Mucosa of descending colon (tissue), 3 donors: Measurements from ENCODE around the gene SLC44A3. TPM values are rescaled to one million over a fixed set of nuclear protein-coding genes. Genes with fewer than 3 reads are reported as not detected.
"Not testable (repeated sequence)": the region's sequence is repeated elsewhere in the genome, so short reads cannot be mapped to it uniquely, and the experiment has no call there.

Experiments used
- ATAC-seq: fragments of 200-7000 bp; cut with Tn5 transposase; one replicate; pipeline ENCODE4 v1.9.1; 2020; ENCODE audit warnings: mild to moderate bottlenecking, moderate library complexity
- DNase-seq, 3 donors: peaks; one replicate each; pipeline ENCODE4 v3.0.0-alpha.2; 2020
- H3K36me3 ChIP-seq: fragments of 200-600 bp; one replicate; pipeline ENCODE4 v1.8.0; 2021; ENCODE audit warnings: low read depth, mild to moderate bottlenecking
- H3K4me1 ChIP-seq: fragments of 200-600 bp; one replicate; pipeline ENCODE4 v1.8.0; 2021; ENCODE audit warnings: low read depth, mild to moderate bottlenecking
- H3K4me3 ChIP-seq: fragments of 200-600 bp; one replicate; pipeline ENCODE4 v1.8.0; 2021; ENCODE audit warnings: mild to moderate bottlenecking
- H3K9me3 ChIP-seq: fragments of 200-600 bp; one replicate; pipeline ENCODE4 v1.8.0; 2021; ENCODE audit warnings: mild to moderate bottlenecking
- CTCF ChIP-seq: fragments of 200-600 bp; IDR thresholded peaks from one replicate; pipeline ENCODE4 v1.8.0; 2022; ENCODE audit warnings: antibody characterized with exemption, mild to moderate bottlenecking
- intact Hi-C, 2 donors: fragments of 100-400 bp; cut with DNase I in 1 of 2; cut with micrococcal nuclease in 1 of 2; formaldehyde crosslinking; loops; one replicate each; pipeline versions ENCODE4 v1.11.0 to v1.11.1; 2022; cut with DNase I, micrococcal nuclease
- total RNA-seq, 3 donors: library from RNA; stranded (reverse); fragmentation: NEBNext Ultra II Directional in 2 of 3; extraction: Animal tissue kit (Norgen Biotek cat#: 25700) in 2 of 3; gene quantifications; one replicate each; pipeline versions ENCODE4 v1.2.1 to v1.2.4, GENCODE V29; 2021 to 2023
- donor health status: DM: no; HTN: no; CAD: no; lungs with moderate emphysema.
- donor health status: DM: no; HTN: no; CAD: no.
- donor health status: DM: no; HTN: yes; CAD: no.

The SLC44A3 gene
- total RNA-seq, 3 donors from 2014 or later, result 37.4 to 89.1 (median 49.5) TPM

DNA sequence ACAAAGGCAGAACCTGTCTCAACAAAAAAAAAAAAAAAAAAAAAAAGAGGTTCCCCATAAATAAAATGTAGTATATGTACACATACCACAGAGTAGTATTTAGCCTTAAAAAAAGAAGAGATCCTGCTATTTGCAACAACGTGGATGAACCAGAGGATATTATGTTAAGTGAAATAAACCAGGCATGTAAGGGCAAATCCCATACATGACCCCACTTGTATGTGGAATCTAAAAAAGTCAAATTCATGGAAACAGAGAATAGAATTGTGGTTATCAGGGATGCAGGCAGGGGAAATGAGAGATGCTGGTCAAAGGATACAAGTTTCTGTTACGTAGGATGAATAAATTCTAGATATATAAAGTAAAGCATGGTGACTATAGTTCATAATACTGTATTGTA lies 16.7 kb downstream of the SLC44A3 start:
- TF ChIP-seq CTCF, result no peak
- intact Hi-C loops, result no loop called here
- ATAC-seq (no peak), DNase-seq (no peak)
- H3K36me3 ChIP-seq, result peaks cover 9% of the 10 kb centered on the region
- no peak overlapping the region for H3K4me3 ChIP-seq
- H3K9me3 ChIP-seq, result no peaks in the 10 kb centered on the region
- H3K4me1 ChIP-seq, result no peaks in the 10 kb centered on the region

DNA sequence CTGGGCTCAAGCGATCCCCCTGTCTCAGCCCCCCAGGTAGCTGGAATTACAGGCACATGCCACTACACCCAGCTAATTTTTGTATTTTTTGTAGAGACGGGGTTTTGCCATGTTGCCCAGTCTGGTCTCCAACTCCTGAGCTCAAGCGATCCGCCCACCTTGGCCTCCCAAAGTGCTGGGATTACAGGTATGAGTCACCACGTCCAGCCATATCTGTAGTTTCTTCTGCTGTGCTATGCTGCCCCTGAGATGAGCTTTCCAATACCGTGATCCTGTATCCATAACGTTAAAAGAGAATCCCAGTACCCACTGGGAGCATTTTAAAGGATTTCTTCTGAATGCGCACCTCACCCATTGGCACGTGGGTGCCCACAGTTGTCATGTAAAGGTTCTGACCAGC lies 20.2 kb downstream of the SLC44A3 start:
- H3K9me3 ChIP-seq, ATAC-seq, intact Hi-C loops, H3K36me3 ChIP-seq, H3K4me3 ChIP-seq, DNase-seq, H3K4me1 ChIP-seq: not testable (repeated sequence)

DNA sequence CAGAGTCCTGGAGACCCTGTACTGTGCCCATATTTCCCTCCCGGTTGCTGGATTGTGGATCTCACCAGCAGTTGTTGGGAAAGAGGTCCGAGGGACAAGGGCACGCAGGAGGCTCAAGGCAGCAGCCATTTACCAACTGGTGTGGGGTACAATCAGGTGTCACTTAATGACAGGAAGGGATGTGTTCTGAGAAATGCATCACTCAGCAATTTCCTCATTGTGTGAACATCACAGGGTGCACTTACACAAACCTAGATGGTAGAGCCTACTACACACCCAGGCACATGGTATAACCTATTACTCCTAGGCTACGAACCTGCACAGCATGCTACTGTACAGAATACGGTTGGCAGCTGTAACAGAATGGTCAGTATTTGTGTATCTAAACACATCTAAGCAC lies 20.7 kb downstream of the SLC44A3 start:
- no peak for DNase-seq
- Histone ChIP-seq H3K4me1 (no peaks in the 10 kb centered on the region), H3K36me3 (peaks cover 9% of the 10 kb centered on the region), H3K4me3 (no peak overlapping the region), H3K9me3 (no peaks in the 10 kb centered on the region)
- TF ChIP-seq CTCF, result no peak
- ATAC-seq, result no peak
- intact Hi-C loops, result no loop called here

DNA sequence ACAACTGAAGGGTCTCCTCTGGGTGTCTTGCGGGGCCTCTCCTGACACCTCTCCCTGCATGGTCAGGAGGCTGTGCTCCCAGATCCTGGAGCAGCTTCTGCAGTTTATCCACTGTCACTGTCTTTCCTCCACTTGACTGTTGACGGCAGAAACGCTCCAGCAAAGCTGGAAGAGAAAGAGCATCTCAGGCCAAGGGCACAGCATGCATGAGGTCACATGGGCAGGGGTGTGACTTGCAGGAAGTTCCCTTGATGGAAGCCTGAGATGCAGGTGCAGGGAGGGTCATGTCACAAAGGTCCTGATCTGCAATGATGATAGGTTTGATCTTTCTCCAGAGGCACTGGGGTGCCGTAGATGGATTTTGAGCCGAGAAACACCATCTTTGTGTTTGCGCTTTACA lies 23.3 kb downstream of the SLC44A3 start:
- Histone ChIP-seq H3K9me3 (no peaks in the 10 kb centered on the region), H3K4me1 (no peaks in the 10 kb centered on the region), H3K36me3 (peaks cover 9% of the 10 kb centered on the region), H3K4me3 (no peak overlapping the region)
- intact Hi-C loops, result no loop called here
- ATAC-seq, result peak; percentile 72
- peak in 1 of 3 donors; percentile 42 for DNase-seq
- no peak for TF ChIP-seq CTCF

GRCh38 chr1:94843846-94844245 lies 23.7 kb downstream of the SLC44A3 start:
- ATAC-seq (no peak), DNase-seq (no peak)
- H3K4me3 ChIP-seq, result no peak overlapping the region
- no peaks in the 10 kb centered on the region for H3K9me3 ChIP-seq
- no peak for TF ChIP-seq CTCF
- intact Hi-C loops, result no loop called here
- H3K4me1 ChIP-seq, result no peaks in the 10 kb centered on the region
- H3K36me3 ChIP-seq, result peaks cover 9% of the 10 kb centered on the region

DNA sequence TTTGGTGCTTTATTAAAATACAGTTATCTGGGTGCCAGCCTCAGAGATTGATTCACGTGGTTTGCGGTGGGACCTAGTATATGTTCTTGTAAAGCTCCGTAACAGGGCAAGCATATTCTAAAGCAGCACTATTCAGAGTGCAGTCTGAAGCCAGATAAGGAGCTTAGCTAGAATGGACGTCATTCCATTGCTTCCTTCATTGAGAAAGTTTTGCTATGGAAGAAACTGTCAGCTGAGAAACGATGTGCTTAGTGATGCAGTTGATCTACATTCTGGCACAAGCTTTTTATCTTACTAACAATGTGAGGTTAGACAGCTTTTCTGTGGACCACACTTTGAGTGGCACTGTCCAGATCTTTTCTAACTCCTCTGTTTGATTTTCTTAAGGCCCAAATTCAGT lies 26.2 kb downstream of the SLC44A3 start:
- Histone ChIP-seq H3K36me3 (peaks cover 5% of the 10 kb centered on the region), H3K4me1 (no peaks in the 10 kb centered on the region), H3K4me3 (no peak overlapping the region), H3K9me3 (no peaks in the 10 kb centered on the region)
- TF ChIP-seq CTCF, result no peak
- intact Hi-C loops, result no loop called here
- DNase-seq (no peak), ATAC-seq (no peak)
